ENCODE results near the gene TRPM2. TPM values are rescaled to one million over a fixed set of nuclear protein-coding genes. Genes with fewer than 3 reads are reported as not detected.

Gene TRPM2
- total RNA-seq, 1 donor, result 0.36 TPM

- DNase-seq (ENCODE audit: insufficient read length, low spot score, missing footprints), result no peak
- H3K27me3 ChIP-seq (ENCODE audit: insufficient read depth, low read length), result peaks cover 5% of the 10 kb centered on the region
- H3K9me3 ChIP-seq (ENCODE audit: low read depth, low read length), result no peaks in the 10 kb centered on the region
- no peaks in the 10 kb centered on the region for H3K4me1 ChIP-seq (ENCODE audit: insufficient read depth, low read length)
- no peak overlapping the region for H3K4me2 ChIP-seq (ENCODE audit: insufficient read depth, low read length)
- TF ChIP-seq CTCF (IDR thresholded peaks at IDR 0.05; ENCODE audit: extremely low read depth, low read depth, low read length), result no peak
- no peak overlapping the region for H2AFZ ChIP-seq (ENCODE audit: low read length)
- H4K20me1 ChIP-seq (ENCODE audit: insufficient read depth, low read length), result no peaks in the 10 kb centered on the region
- no peaks in the 10 kb centered on the region for H3K36me3 ChIP-seq (ENCODE audit: insufficient read depth, low read length)
- H3K27ac ChIP-seq (ENCODE audit: low read depth, low read length), result no peak overlapping the region
- H3K79me2 ChIP-seq (ENCODE audit: insufficient read depth, low read length), result no peaks in the 10 kb centered on the region
- H3K4me3 ChIP-seq (ENCODE audit: insufficient read depth, low read length), result no peak overlapping the region
Measured at GRCh38 chr21:44445145-44445812, 91.9 kb downstream of the TRPM2 start.

GRCh38 chr21:44448651-44449131 is 95.3 kb downstream of the TRPM2 start:
- H3K79me2 ChIP-seq (ENCODE audit: insufficient read depth, low read length), result no peaks in the 10 kb centered on the region
- H3K27me3 ChIP-seq (ENCODE audit: insufficient read depth, low read length), result peaks cover 5% of the 10 kb centered on the region
- TF ChIP-seq CTCF (IDR thresholded peaks at IDR 0.05; ENCODE audit: extremely low read depth, low read depth, low read length), result no peak
- H3K4me1 ChIP-seq (ENCODE audit: insufficient read depth, low read length), result no peaks in the 10 kb centered on the region
- H4K20me1 ChIP-seq (ENCODE audit: insufficient read depth, low read length), result no peaks in the 10 kb centered on the region
- no peak overlapping the region for H3K4me3 ChIP-seq (ENCODE audit: insufficient read depth, low read length)
- no peak overlapping the region for H2AFZ ChIP-seq (ENCODE audit: low read length)
- no peak overlapping the region for H3K27ac ChIP-seq (ENCODE audit: low read depth, low read length)
- H3K36me3 ChIP-seq (ENCODE audit: insufficient read depth, low read length), result no peaks in the 10 kb centered on the region
- DNase-seq (ENCODE audit: insufficient read length, low spot score, missing footprints), result no peak
- H3K9me3 ChIP-seq (ENCODE audit: low read depth, low read length), result no peaks in the 10 kb centered on the region
- no peak overlapping the region for H3K4me2 ChIP-seq (ENCODE audit: insufficient read depth, low read length)

DNA sequence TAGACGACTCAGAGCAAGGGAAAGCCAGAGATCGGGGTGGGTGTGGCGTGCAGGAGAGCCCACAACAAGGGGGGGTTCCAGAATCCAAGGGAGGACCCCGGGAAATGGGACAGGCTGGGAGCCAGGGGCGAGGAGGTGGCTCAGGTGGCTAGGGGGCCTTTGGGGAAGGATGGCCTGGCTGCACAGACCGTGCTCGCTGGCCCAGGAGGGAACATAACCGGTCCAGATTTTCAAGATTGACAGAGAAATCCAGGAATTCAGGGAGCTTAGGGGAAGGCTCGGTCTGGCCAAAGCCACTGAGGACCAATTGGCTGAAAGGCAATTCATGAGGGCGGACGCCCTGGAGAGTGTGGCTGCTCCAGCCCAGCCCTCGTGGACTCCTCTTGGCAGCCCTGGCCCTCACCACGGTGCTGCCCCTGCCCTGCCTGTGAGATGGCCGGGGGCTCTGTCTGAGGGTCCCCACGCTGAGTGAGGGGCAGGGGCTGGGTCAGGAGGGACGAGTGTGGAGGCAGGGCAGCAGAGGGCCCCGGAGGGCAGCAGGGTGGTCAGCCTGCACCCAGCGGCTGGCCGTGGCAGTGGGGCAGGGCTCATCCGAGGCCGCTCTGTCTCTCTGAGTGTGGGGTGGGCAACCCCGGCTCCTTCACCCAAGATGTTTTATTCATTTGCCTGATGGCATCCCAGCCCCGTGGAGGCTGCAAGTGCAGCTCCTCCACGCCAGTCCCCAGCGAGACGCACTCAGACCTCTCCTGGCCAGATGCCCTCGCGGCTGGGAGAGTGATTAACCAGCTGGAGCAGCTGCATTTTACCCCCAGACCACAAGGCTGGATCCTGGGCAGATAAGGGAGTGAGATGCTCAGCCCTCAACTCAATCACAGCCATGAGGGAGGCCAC is 96.3 kb downstream of the TRPM2 start:
- H3K9me3 ChIP-seq (ENCODE audit: low read depth, low read length), result no peaks in the 10 kb centered on the region
- no peaks in the 10 kb centered on the region for H3K4me1 ChIP-seq (ENCODE audit: insufficient read depth, low read length)
- no peak overlapping the region for H3K4me3 ChIP-seq (ENCODE audit: insufficient read depth, low read length)
- peaks cover 5% of the 10 kb centered on the region for H3K27me3 ChIP-seq (ENCODE audit: insufficient read depth, low read length)
- no peak overlapping the region for H2AFZ ChIP-seq (ENCODE audit: low read length)
- H3K79me2 ChIP-seq (ENCODE audit: insufficient read depth, low read length), result no peaks in the 10 kb centered on the region
- DNase-seq (ENCODE audit: insufficient read length, low spot score, missing footprints), result peak; percentile 41
- TF ChIP-seq CTCF (IDR thresholded peaks at IDR 0.05; ENCODE audit: extremely low read depth, low read depth, low read length), result no peak
- H3K27ac ChIP-seq (ENCODE audit: low read depth, low read length), result no peak overlapping the region
- no peak overlapping the region for H3K4me2 ChIP-seq (ENCODE audit: insufficient read depth, low read length)
- H4K20me1 ChIP-seq (ENCODE audit: insufficient read depth, low read length), result no peaks in the 10 kb centered on the region
- no peaks in the 10 kb centered on the region for H3K36me3 ChIP-seq (ENCODE audit: insufficient read depth, low read length)

DNA sequence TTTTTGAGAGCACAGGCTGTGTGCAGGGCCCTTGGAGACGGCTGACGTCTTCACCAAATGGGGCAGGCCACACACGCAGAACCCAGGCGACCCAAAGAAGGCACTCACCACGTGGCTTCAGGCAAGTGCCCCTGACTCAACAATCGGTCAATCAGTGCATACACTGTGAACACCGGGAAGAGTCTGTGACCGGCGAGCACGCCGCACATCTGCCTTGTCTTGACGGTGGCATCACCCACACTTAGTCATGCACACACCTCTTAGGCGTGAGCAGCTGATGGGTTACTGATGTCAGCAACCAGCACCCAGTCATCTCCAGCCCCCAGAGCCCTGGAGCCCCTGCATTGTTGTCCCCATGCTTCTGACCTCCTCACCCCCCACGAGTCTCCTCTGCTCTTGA is 97.0 kb downstream of the TRPM2 start:
- TF ChIP-seq CTCF (IDR thresholded peaks at IDR 0.05; ENCODE audit: extremely low read depth, low read depth, low read length), result no peak
- Histone ChIP-seq H3K9me3 (ENCODE audit: low read depth, low read length) (no peaks in the 10 kb centered on the region), H3K4me2 (ENCODE audit: insufficient read depth, low read length) (no peak overlapping the region), H3K4me1 (ENCODE audit: insufficient read depth, low read length) (no peaks in the 10 kb centered on the region), H3K4me3 (ENCODE audit: insufficient read depth, low read length) (no peak overlapping the region), H4K20me1 (ENCODE audit: insufficient read depth, low read length) (no peaks in the 10 kb centered on the region), H3K36me3 (ENCODE audit: insufficient read depth, low read length) (no peaks in the 10 kb centered on the region), H3K79me2 (ENCODE audit: insufficient read depth, low read length) (no peaks in the 10 kb centered on the region), H2AFZ (ENCODE audit: low read length) (no peak overlapping the region), H3K27me3 (ENCODE audit: insufficient read depth, low read length) (peaks cover 5% of the 10 kb centered on the region), H3K27ac (ENCODE audit: low read depth, low read length) (no peak overlapping the region)
- DNase-seq (ENCODE audit: insufficient read length, low spot score, missing footprints), result no peak

All from osteoblast (primary cell).